ENCODE data around the gene NKIRAS2.

DNA sequence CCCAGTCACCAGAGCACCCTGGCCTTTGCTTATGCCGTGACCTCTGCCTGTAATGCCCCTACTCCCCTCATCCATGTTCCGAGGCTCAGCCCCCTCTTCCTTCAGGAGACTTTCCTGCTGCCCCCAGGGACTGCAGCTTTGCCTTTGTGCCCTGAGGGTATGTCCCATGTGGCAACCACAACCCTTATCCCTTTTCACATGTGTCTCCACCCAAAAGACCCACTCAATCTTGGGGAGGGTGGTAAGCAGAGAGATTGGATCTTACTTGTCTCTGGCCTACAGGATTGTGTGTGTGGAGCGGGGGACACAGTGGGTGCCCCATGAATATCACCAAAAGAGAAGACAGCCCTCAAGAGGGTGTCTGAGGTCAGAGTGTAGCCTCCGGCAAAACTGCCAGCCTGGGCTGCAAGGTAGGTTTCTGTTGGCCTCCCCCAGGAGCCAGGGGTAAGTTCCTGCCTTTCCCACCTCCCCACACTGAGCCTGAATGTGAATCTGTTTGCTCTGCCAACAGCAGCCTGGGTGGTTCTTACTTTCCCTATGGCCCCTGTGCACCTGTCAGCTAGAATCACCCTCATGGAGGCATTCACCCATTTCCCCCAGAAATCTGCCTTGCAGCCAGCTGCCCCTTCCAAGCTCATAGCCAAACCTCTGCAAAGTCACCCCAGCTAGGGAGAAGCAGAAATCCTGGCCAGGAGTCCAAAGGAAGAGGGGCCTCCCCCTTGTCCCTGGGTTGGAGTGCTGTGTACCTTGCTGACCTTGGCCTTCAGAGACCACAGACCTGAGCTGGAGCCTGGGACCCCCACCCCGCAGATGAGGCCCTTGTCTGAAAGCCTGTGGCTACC, 42.0 kb downstream of the NKIRAS2 start:
- TF ChIP-seq, protein P1, sequence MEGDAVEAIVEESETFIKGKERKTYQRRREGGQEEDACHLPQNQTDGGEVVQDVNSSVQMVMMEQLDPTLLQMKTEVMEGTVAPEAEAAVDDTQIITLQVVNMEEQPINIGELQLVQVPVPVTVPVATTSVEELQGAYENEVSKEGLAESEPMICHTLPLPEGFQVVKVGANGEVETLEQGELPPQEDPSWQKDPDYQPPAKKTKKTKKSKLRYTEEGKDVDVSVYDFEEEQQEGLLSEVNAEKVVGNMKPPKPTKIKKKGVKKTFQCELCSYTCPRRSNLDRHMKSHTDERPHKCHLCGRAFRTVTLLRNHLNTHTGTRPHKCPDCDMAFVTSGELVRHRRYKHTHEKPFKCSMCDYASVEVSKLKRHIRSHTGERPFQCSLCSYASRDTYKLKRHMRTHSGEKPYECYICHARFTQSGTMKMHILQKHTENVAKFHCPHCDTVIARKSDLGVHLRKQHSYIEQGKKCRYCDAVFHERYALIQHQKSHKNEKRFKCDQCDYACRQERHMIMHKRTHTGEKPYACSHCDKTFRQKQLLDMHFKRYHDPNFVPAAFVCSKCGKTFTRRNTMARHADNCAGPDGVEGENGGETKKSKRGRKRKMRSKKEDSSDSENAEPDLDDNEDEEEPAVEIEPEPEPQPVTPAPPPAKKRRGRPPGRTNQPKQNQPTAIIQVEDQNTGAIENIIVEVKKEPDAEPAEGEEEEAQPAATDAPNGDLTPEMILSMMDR (IDR thresholded peaks at IDR 0.05): no peak
- no peak for TF ChIP-seq POLR2A (IDR thresholded peaks at IDR 0.05)

All from esophagus squamous epithelium (tissue), 4 donors.